ENCODE results near the gene COP1.

DNA sequence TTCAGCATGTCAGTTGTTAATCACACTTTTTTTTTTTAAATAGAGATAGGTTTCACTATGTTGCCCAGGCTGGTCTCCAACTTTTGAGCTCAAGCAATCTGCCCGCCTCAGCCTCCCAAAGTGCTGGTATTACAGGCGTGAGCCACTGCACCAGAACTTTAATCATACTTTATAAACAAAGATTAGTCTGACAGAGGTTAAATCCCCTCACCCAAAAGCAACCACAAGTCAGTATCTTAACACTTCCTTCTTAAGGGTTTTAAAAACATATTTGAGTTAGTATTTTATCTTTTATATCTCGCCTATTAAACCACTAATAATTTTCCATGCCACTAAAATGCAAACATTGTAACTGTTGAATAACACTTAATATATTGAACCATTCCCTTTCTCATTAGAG is 70.2 kb downstream of the COP1 start:
- TF ChIP-seq CTCF (IDR thresholded peaks at IDR 0.05) (no peak), POLR2A (IDR thresholded peaks at IDR 0.05) (no peak)

Data from tibial nerve (tissue), 3 donors.